CD4-positive, alpha-beta memory T cell (primary cell): Measurements from ENCODE around the gene GNG3. TPM values are rescaled to one million over a fixed set of nuclear protein-coding genes. Genes with fewer than 3 reads are reported as not detected.
"Not testable (repeated sequence)": the region's sequence is repeated elsewhere in the genome, so short reads cannot be mapped to it uniquely, and the experiment has no call there.

Experiments
- CTCF ChIA-PET: fragments of 350-600 bp; sonication (Branson Sonifier 250); formaldehyde crosslinking; loops from one replicate; lab custom pipeline; 2021; ENCODE audit warnings: inconsistent platforms; ENCODE audit not compliant: partially characterized antibody; lab: Charles Lee
- POLR2A ChIA-PET: fragments of 350-600 bp; sonication (Branson Sonifier 250); formaldehyde crosslinking; loops from one replicate; lab custom pipeline; 2021; ENCODE audit not compliant: partially characterized antibody; lab: Charles Lee
- DNase-seq, 5 donors: peaks; one replicate each; pipeline versions ENCODE4 v3.0.0 to v3.0.0-alpha.2; 2020 to 2022; ENCODE audit warnings: mixed read lengths in 1 of 5
- H3K27ac ChIP-seq: one replicate; pipeline ENCODE4 v1.7.0; 2013; ENCODE audit warnings: low read depth, low read length
- H3K27me3 ChIP-seq: 2 replicates; pipeline ENCODE4 v1.7.0; 2013; ENCODE audit warnings: mild to moderate bottlenecking, low read length, moderate library complexity; ENCODE audit not compliant: insufficient read depth
- H3K36me3 ChIP-seq: 2 replicates; pipeline ENCODE4 v1.7.0; 2013; ENCODE audit warnings: mild to moderate bottlenecking, low read length, moderate library complexity; ENCODE audit not compliant: insufficient read depth
- H3K4me1 ChIP-seq: 2 replicates; pipeline ENCODE4 v1.7.0; 2013; ENCODE audit warnings: mild to moderate bottlenecking, low read length, moderate library complexity; ENCODE audit not compliant: insufficient read depth
- H3K4me3 ChIP-seq, 2 donors: one replicate each; pipeline ENCODE4 v1.7.0; 2013; ENCODE audit warnings: low read length in 2 of 2, mild to moderate bottlenecking in 1 of 2
- H3K9me3 ChIP-seq, 2 donors: one replicate each; pipeline ENCODE4 v1.7.0; 2013; ENCODE audit warnings: low read length in 2 of 2, control low read depth in 1 of 2; ENCODE audit not compliant: control insufficient read depth in 1 of 2
- H3K27ac Mint-ChIP-seq, 7 donors: one replicate each; pipeline ENCODE4 v1.8.0; 2020 to 2021; ENCODE audit warnings: mixed read lengths in 7 of 7, mild to moderate bottlenecking in 6 of 7, inconsistent platforms in 3 of 7, moderate library complexity in 3 of 7
- H3K27me3 Mint-ChIP-seq, 2 donors: one replicate each; pipeline ENCODE4 v1.8.0; 2020 to 2021; ENCODE audit warnings: mixed read lengths in 2 of 2
- H3K36me3 Mint-ChIP-seq, 2 donors: one replicate each; pipeline ENCODE4 v1.8.0; 2020 to 2021; ENCODE audit warnings: mixed read lengths in 2 of 2, inconsistent platforms in 1 of 2, mild to moderate bottlenecking in 1 of 2
- H3K4me1 Mint-ChIP-seq, 4 donors: one replicate each; pipeline ENCODE4 v1.8.0; 2020 to 2021; ENCODE audit warnings: mixed read lengths in 4 of 4, mild to moderate bottlenecking in 1 of 4
- H3K4me3 Mint-ChIP-seq, 8 donors: one replicate each; pipeline ENCODE4 v1.8.0; 2020 to 2021; ENCODE audit warnings: mixed read lengths in 8 of 8, mild to moderate bottlenecking in 7 of 8, moderate library complexity in 6 of 8, inconsistent platforms in 3 of 8
- H3K9me3 Mint-ChIP-seq, 8 donors: one replicate each; pipeline ENCODE4 v1.8.0; 2020 to 2021; ENCODE audit warnings: mixed read lengths in 8 of 8, mild to moderate bottlenecking in 5 of 8, inconsistent platforms in 3 of 8, moderate library complexity in 1 of 8
- intact Hi-C: fragments of 100-400 bp; cut with micrococcal nuclease; formaldehyde crosslinking; loops from one replicate; pipeline ENCODE4 v1.15.1; 2023
- polyA plus RNA-seq, 2 donors: library from polyadenylated mRNA; unstranded; fragments of 300-500 nt; fragmentation: Illumina TruSeq; gene quantifications; one replicate each; pipeline ENCODE4 v1.2.3, GENCODE V29; 2021
- total RNA-seq, 2 experiments: library from RNA; stranded (reverse); gene quantifications; one replicate each; pipeline ENCODE4 v1.2.3, GENCODE V29; 2021

The GNG3 gene
- total and polyA plus RNA-seq, 4 experiments from 2014 or later = not detected

- H3K4me1 ChIP-seq = peaks cover 23% of the 10 kb centered on the region
- CTCF ChIA-PET = interaction anchor here (1.8 kb wide), 1 partner anchor 11 kb away, joined by 9 read pairs; no protein-coding TSS in a partner anchor
- H3K4me1 Mint-ChIP-seq = peaks cover 10 to 27% (median 19%) of the 10 kb centered on the region in 4 donors
- H3K9me3 ChIP-seq = no peaks in the 10 kb centered on the region
- no peaks in the 10 kb centered on the region for H3K27me3 ChIP-seq
- no peak overlapping the region for H3K4me3 ChIP-seq
- intact Hi-C loops = loop anchor here (5.0 kb wide), 1 partner anchor 340 kb away; no protein-coding TSS in a partner anchor
- no peak overlapping the region for H3K27ac ChIP-seq
- no peaks in the 10 kb centered on the region for H3K9me3 Mint-ChIP-seq
- POLR2A ChIA-PET = interaction anchor here (1.2 kb wide), 1 partner anchor 91 kb away, joined by 5 read pairs; the partner anchor contains the start of gene TUT1
- no peak overlapping the region for H3K27ac Mint-ChIP-seq
- peaks cover 0 to 5% of the 10 kb centered on the region in 2 donors for H3K27me3 Mint-ChIP-seq
- peaks cover 6 to 13% of the 10 kb centered on the region in 2 donors for H3K36me3 Mint-ChIP-seq
- H3K36me3 ChIP-seq = peaks cover 3% of the 10 kb centered on the region
- H3K4me3 Mint-ChIP-seq = no peak overlapping the region
- no peak for DNase-seq
These were observed 25.0 kb upstream of the GNG3 start for GRCh38 chr11:62682518-62682917.

GRCh38 chr11:62687508-62688396, 19.7 kb upstream of the GNG3 start:
- intact Hi-C loops = no loop called here
- DNase-seq = no peak
- Mint-ChIP-seq H3K36me3 (peaks cover 7 to 10% of the 10 kb centered on the region in 2 donors), H3K4me3 (no peak overlapping the region), H3K9me3 (no peaks in the 10 kb centered on the region), H3K27me3 (peaks cover 0 to 5% of the 10 kb centered on the region in 2 donors), H3K27ac (no peak overlapping the region), H3K4me1 (no peaks in the 10 kb centered on the region)
- Histone ChIP-seq H3K27me3 (no peaks in the 10 kb centered on the region), H3K4me1 (no peaks in the 10 kb centered on the region), H3K9me3 (no peaks in the 10 kb centered on the region), H3K36me3 (no peaks in the 10 kb centered on the region), H3K4me3 (no peak overlapping the region), H3K27ac (no peak overlapping the region)
- POLR2A ChIA-PET = interaction anchor here (1.0 to 1.2 kb wide), 2 partner anchors 17 to 22 kb away, joined by 3 read pairs; partner anchors contain the start of genes C11orf98 and CSKMT
- CTCF ChIA-PET = interaction anchor here (1.2 kb wide), 1 partner anchor 100 kb away, joined by 3 read pairs; no protein-coding TSS in a partner anchor

GRCh38 chr11:62688491-62688890, 19.0 kb upstream of the GNG3 start:
- peaks cover 10 to 12% of the 10 kb centered on the region in 2 donors for H3K36me3 Mint-ChIP-seq
- Histone ChIP-seq H3K4me3 (no peak overlapping the region), H3K4me1 (no peaks in the 10 kb centered on the region)

GRCh38 chr11:62689421-62690183, 17.9 kb upstream of the GNG3 start, which contains the start of gene LRRN4CL:
LRRN4CL (minus strand) TSS chr11:62689530; CDS start chr11:62688508, 1,022 bp downstream.
- CTCF ChIA-PET = interaction anchor here (0.9 to 1.2 kb wide), 4 partner anchors 10 to 136 kb away, joined by 3 to 5 read pairs (median 3); no protein-coding TSS in a partner anchor
- intact Hi-C loops = loop anchor here (5.0 kb wide), 1 partner anchor 307 kb away; no protein-coding TSS in a partner anchor
- no peaks in the 10 kb centered on the region for H3K9me3 Mint-ChIP-seq

More at GRCh38 chr11:62688491-62688890, 19.0 kb upstream of the GNG3 start:
- Histone ChIP-seq H3K27ac (no peak overlapping the region), H3K36me3 (no peaks in the 10 kb centered on the region), H3K27me3 (no peaks in the 10 kb centered on the region), H3K9me3 (no peaks in the 10 kb centered on the region)
- no peak overlapping the region for H3K4me3 Mint-ChIP-seq
- H3K4me1 Mint-ChIP-seq = no peaks in the 10 kb centered on the region
- no peak for DNase-seq
- no peaks in the 10 kb centered on the region for H3K9me3 Mint-ChIP-seq
- ChIA-PET POLR2A (interaction anchor here (1.0 kb wide), 1 partner anchor 17 kb away, joined by 3 read pairs; no protein-coding TSS in a partner anchor), CTCF (interaction anchor here (1.2 kb wide), 2 partner anchors 8 to 99 kb away, joined by 3 to 5 read pairs; no protein-coding TSS in a partner anchor)
- intact Hi-C loops = no loop called here
- no peak overlapping the region for H3K27ac Mint-ChIP-seq
- H3K27me3 Mint-ChIP-seq = peaks cover 0 to 5% of the 10 kb centered on the region in 2 donors

GRCh38 chr11:62693624-62694023, 13.9 kb upstream of the GNG3 start:
- not testable (repeated sequence) for H3K9me3 Mint-ChIP-seq, H3K4me1 ChIP-seq, H3K27ac ChIP-seq, H3K4me1 Mint-ChIP-seq, H3K4me3 Mint-ChIP-seq, H3K9me3 ChIP-seq, DNase-seq, H3K27me3 ChIP-seq, H3K27ac Mint-ChIP-seq, H3K27me3 Mint-ChIP-seq, H3K4me3 ChIP-seq, H3K36me3 ChIP-seq
- POLR2A ChIA-PET = interaction anchor here (0.7 to 2.9 kb wide), 8 partner anchors 10 to 269 kb away, joined by 3 to 20 read pairs (median 4); partner anchors contain the start of genes C11orf98, CSKMT, EEF1G and HNRNPUL2
- intact Hi-C loops = loop anchor here (1.0 to 5.0 kb wide), 4 partner anchors 15 to 311 kb away; partner anchors contain the start of gene UBXN1
- CTCF ChIA-PET = interaction anchor here (0.8 to 8.0 kb wide), 20 partner anchors 10 to 312 kb away, joined by 3 to 82 read pairs (median 6); partner anchors contain the start of genes EEF1G, TUT1 and ZBTB3
- peaks cover 12% of the 10 kb centered on the region in 2 donors for H3K36me3 Mint-ChIP-seq

More at GRCh38 chr11:62689421-62690183, 17.9 kb upstream of the GNG3 start, which contains the start of gene LRRN4CL:
- Mint-ChIP-seq H3K27me3 (peaks cover 0 to 5% of the 10 kb centered on the region in 2 donors), H3K27ac (peak within 1 kb of the TSS in 1 of 7 donors; percentile 72), H3K4me3 (no peak within 1 kb of the TSS), H3K4me1 (peaks cover under 1 to 2% (median 1%) of the 10 kb centered on the region in 4 donors), H3K36me3 (peaks cover 10 to 12% of the 10 kb centered on the region in 2 donors)
- Histone ChIP-seq H3K27ac (no peak within 1 kb of the TSS), H3K4me3 (no peak within 1 kb of the TSS), H3K36me3 (no peaks in the 10 kb centered on the region), H3K9me3 (no peaks in the 10 kb centered on the region), H3K27me3 (no peaks in the 10 kb centered on the region), H3K4me1 (no peaks in the 10 kb centered on the region)
- POLR2A ChIA-PET = interaction anchor here (0.7 to 1.9 kb wide), 4 partner anchors 9 to 98 kb away, joined by 3 to 9 read pairs (median 4); partner anchors contain the start of genes C11orf98, CSKMT and TUT1
- DNase-seq = no peak

GRCh38 chr11:62694455-62695167, 12.9 kb upstream of the GNG3 start:
- no peaks in the 10 kb centered on the region for H3K9me3 Mint-ChIP-seq
- CTCF ChIA-PET = interaction anchor here (0.6 to 8.0 kb wide), 38 partner anchors 9 to 299 kb away, joined by 3 to 82 read pairs (median 4); partner anchors contain the start of genes C11orf98, CSKMT, EEF1G and INTS5
- POLR2A ChIA-PET = interaction anchor here (0.7 to 2.9 kb wide), 8 partner anchors 15 to 134 kb away, joined by 3 to 20 read pairs (median 5); partner anchors contain the start of genes C11orf98, CSKMT, EEF1G and HNRNPUL2
- H3K4me1 Mint-ChIP-seq = peaks cover 5 to 7% (median 6%) of the 10 kb centered on the region in 4 donors
- Histone ChIP-seq H3K4me3 (no peak overlapping the region), H3K27me3 (no peaks in the 10 kb centered on the region), H3K9me3 (no peaks in the 10 kb centered on the region), H3K27ac (no peak overlapping the region), H3K36me3 (no peaks in the 10 kb centered on the region), H3K4me1 (no peaks in the 10 kb centered on the region)
- peak; percentile 73 to 80 (median 74) for DNase-seq
- H3K4me3 Mint-ChIP-seq = no peak overlapping the region
- peak overlapping the region in 4 of 7 donors; percentile 7 to 77 (median 56) for H3K27ac Mint-ChIP-seq
- intact Hi-C loops = loop anchor here (1.0 to 5.0 kb wide), 4 partner anchors 16 to 312 kb away; partner anchors contain the start of gene UBXN1
- H3K27me3 Mint-ChIP-seq = no peaks in the 10 kb centered on the region
- H3K36me3 Mint-ChIP-seq = peaks cover 12% of the 10 kb centered on the region in 2 donors
